AG08395 (cell line): ENCODE results near the gene EAPP.
"Not testable (repeated sequence)": the region's sequence is repeated elsewhere in the genome, so short reads cannot be mapped to it uniquely, and the experiment has no call there.

Experiments used
- DNase-seq: peaks from one replicate; pipeline ENCODE4 v3.0.0; 2012; ENCODE audit warnings: mixed read lengths, low spot score

The EAPP gene, protein sequence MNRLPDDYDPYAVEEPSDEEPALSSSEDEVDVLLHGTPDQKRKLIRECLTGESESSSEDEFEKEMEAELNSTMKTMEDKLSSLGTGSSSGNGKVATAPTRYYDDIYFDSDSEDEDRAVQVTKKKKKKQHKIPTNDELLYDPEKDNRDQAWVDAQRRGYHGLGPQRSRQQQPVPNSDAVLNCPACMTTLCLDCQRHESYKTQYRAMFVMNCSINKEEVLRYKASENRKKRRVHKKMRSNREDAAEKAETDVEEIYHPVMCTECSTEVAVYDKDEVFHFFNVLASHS

DNA sequence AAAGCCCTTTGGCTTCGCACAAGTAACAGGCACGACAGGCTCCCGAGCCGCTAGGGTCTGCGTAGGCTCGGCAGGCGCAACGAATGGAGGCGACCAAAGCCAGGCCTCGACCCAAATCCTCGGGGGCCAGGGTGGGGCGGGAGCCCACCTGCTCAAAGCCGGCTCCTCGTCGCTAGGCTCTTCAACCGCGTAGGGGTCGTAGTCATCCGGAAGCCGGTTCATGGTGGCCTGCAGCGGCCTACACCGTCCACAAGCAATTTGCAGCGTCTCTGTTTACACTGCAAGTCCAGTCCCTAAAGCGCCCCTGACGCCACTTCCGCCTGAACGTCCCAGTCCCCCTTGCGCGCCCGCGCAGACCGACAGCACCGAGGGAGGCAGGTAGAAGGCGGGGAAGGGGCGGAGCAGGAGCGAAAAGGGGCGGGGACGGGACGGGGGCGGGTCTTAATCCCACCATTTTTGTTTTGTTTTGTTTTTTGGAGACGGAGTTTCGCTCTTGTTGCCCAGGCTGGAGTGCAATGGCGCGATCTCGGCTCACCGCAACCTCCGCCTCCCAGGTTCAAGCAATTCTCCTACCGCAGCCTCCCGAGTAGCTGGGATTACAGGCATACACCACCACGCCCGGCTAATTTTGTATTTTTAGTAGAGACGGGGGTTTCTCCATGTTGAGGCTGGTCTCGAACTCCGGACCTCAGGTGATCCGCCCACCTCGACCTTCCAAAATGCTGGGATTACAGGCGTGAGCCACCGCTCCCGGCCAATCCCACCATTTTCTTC, at the start of gene EAPP:
Gene EAPP, minus strand, starts transcription at position 295 of the 774 bp plus-strand sequence. Its CDS starts 73 bp downstream, at position 222.
- DNase-seq = peak; percentile 98

DNA sequence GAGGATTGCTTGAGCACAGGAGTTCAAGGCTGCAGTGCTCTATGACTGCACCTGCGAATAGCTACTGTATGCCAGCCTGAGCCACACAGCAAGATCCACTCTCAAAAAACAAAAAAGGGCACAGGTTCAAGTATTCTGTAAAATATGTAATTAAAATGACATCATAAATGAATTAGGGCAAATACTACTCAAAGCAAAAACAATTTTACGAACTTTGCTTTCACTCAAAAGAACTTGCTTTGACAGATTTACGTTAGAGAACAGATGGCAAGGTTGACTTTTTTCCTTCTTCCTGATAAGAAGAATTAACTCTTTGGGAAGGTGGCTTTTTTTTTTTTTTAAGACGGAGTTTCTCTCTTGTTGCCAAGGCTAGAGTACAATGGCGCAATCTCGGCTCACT, 44.0 kb upstream of the EAPP start:
- no peak for DNase-seq

DNA sequence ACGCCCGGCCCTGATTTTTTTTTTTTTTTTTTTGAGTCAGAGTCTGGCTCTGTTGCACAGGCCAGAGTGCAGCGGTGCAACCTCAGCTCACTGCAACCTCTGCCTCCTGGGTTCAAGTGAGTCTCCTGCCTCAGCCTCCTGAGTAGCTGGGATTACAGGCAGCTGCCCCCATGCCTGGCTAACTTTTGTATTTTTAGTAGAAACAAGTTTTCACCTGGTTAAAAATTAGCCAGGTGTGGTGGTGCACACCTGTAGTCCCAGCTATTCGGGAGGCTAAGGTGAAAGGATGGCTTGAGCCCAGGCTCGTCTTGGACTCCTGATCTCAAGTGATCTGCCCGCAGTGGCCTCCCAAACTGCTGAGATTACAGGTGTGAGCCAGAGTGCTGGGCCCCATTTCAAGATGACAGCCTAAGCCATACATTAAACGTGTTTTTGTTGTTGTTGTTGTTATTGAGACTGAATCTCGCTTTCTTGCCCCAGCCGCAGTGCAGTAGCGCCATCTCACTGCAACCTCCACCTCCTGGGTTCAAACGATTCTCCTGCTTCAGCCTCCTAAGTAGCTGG, 42.7 kb upstream of the EAPP start:
- no peak for DNase-seq

DNA sequence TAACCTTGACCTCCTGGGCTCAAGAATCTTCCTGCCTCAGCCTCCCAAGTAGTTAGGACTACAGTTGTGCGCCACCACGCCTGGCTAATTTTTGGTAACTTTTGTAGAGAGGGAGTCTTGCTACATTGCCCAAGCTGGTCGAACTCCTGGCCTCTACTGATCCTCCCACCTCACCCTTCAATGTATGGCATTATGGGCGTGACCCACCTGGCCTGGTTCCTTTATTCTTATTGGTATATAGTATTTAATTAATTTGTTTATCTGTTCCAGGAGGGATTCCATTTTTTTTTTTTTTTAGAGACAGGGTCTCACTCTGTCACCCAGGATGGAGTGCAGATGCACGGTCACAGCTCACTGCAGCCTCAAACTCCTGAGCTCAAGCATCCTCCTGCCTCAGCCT, 40.9 kb upstream of the EAPP start:
- DNase-seq = no peak

DNA sequence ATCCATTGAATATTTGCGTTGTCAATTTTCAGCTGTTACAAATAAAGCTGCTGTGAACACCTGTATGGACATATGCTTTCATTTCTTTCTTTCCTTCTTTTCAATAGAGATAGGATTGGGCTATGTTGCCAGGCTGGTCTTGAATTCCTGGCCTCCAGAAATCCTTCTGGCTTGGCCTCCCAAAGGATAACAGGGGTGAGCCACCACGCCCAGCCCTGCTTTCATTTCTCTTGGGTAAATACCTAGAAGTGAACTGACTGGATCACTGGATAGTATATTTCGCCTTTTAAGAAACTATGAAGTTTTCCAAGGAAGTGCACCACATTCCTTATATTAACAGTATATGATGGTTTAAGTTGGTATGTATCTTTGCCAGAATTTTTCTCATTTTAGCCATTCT, 32.3 kb upstream of the EAPP start:
- no peak for DNase-seq

DNA sequence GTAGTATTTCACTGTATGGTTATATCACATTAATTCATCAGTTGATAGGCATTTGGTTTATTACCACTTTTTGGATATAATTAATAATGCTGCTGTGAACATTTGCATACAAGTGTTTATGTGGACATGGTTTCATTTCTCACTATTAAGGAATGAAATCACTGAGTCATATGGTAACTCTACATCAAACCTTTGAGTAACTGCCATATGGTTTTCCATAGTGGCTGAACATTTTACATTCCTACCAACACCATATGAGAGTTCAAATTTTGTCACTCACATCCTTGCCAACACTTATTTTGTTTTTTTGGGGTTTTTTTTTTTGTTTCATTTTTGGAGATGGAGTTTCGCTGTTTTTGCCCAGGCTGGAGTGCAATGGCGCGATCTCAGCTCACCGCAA, 30.2 kb upstream of the EAPP start:
- DNase-seq = no peak

DNA sequence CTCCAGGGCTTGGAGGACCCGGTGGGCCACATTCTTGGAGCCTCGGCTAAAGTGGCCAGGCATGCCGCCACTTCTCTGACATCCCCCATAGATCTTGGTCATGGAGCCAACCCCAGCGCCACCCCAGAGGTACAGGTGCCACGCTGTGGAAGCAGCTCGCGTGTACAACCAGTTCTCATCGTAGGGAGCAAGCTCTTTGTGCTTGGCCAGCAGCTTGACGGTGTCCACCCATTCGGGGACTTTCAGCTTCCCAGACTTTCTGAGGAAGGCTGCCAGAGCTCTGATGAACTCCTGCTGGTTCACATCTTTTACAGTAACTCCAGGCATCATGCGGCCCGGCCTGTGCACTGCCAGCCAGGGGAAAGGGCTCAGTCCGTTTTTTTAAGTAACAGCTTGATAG, 29.3 kb upstream of the EAPP start:
- DNase-seq = no peak

DNA sequence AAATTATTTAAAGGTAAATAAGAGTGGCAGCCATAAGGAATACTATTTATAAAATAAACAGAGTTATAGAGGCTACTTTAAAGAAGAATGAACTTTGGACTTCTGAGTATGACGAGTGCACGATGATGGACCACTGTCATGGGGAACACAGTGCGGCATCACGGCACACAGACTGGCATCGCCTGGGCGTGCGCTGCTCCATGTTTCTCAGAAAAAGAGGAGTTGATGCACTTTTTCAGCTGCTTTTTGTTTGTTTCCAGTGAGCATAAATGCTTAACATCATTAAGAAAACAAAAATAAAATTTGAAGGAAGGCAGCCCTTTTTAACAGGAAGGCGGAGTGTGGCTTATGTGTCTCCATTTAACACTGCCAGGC, 23.3 kb upstream of the EAPP start:
- DNase-seq = no peak

DNA sequence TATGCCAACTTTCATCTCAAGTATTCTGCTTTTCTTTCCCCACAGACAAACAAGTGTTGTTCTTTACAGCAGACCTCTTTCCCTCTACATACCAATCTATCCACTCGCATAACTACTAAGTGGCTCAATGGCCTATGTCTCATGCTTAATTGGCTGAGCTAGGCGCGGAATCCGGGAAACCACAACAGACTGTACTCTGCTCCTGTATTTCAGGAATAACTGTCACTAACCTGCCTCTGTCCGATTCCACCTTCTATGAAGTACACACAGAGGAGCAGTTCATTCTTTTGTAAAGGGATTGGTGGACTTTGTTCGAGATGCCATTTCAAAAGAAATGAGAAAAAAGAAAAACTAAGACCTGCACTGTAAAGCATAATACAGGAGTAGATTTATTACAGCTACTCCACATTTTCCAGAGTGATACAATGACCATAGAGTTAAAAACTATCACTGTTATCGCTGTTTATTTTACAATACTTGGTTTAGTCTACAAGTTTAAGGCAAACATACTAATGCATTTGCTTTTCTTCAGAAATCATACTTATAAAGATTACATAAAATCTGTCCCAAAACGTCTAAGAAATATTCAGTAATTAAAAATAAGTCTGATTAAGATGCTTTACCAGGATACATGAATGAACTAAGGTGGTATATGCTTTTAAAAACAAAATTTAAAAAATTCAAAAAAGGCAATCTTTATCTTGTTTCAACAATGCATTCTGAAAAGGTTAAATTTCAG, 22.7 kb upstream of the EAPP start:
- DNase-seq = not testable (repeated sequence)

DNA sequence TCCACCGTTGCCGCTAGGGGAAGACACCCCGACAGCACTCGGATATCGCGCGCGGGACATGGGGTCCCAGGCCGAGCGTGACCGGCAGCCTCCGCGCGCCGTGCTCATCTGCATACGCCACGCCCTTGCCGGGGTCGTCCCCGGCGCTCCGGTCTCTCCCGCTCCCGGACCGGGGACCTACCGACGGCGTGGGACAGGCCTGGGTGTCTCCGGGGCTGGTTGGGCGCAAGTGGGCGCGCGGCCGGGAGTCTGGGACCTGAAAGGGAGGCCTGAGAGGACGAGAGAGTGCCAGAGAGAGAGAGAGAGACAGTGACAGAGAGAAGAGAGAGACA, 17.0 kb upstream of the EAPP start:
- DNase-seq = not testable (repeated sequence)

DNA sequence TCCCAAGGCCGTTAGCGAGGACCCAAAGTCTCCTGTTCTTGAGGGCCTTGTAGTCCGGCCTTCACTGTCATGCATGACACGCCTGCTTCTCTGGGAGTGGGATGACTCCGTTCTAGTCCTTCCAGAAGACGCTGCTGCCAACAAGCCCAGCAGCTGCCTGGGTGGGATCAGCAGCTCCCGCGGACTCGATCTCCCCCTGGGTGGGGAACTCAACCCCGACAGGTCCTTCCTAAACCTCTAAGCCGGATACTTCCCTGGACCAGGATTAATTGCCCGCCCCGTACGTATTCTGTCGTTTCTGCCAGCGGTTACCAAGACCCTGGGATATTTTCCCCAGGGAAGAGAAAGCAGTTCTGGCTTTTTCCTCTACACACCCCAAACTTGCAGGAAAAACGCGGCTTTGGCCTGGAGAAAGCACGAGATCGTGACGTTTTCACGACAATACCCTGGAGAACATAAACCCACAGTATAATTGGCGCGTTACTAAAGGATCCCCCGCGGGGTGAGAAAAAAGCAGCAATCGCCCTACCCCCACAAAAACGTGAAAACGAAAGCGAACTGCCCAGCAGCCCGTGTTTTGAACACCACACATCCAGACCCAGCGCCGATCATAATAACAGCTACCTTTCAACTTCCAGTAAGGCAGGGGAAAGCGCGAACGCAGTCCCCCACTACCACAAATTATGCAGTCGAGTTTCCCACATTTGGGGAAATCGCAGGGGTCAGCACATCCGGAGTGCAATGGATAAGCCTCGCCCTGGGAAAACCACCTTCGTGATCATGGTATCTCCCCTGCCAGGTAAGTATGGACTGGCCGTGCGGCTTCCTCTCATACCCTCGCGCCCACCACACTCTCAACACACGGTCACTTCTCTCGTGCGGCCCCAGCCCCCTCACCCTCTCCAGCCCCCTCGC, 16.3 kb upstream of the EAPP start:
- not testable (repeated sequence) for DNase-seq

DNA sequence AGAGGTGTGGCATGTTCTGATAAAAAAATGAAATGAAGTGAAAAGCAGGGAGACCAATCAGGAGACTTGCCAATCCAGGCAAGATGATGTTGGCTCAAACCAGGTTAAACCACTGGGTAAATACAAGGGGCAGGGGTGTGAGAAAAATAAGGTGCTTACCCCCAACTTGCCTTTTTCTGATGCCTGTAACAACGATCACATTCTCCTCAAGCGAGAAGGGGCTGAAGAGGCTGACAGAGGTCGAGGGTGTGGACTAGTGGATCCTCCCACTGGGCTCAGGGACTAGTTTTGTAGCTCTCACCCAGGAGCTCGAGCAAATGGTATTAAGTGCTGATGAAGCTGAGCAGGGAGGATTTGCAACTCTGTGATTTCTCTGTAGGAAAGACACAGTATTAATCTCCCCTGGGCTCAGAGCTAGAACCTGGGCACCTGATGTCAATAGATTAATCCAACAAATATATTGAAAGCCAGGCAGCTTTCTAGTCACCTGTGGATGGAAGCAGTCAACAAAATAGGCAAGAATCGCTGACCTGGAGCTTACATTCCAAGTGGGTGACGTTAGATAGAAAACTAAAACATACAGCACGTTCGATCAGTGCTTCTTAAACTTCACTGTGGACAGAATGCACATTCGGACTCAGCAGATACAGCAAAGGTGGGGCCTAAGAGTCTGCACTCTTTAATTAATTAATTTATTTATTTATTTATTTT, 15.2 kb upstream of the EAPP start:
- DNase-seq = no peak

DNA sequence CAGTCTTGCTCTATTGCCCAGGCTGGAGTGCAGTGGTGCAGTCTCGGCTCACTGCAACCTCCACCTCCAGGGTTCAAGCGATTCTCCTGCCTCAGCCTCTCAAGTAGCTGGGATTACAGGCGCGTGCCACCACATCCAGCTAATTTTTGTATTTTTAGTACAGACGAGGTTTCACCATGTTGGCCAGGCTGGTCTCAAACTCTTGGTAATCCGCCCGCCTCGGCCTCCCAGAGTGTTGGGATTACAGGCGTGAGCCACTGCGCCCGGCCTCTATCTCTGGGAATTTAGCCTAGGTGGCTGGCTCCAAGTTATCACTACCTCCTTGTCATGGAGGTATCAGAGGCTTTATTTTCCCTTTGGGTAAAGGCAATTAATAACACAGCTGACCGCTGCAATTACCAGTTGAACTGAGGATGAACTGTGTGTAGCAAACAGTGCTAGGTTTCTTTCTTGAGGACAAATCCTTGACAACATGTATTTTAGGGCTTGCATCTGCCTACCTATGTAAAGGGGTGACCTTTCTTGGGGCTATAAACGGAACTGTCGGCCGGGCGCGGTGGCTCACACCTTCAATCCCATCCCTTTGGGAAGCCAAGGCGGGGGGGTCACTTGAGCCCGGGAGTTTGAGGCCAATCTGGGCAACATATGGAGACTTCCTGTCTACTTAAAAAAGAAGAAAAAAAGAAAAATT, 9.9 kb upstream of the EAPP start:
- not testable (repeated sequence) for DNase-seq

DNA sequence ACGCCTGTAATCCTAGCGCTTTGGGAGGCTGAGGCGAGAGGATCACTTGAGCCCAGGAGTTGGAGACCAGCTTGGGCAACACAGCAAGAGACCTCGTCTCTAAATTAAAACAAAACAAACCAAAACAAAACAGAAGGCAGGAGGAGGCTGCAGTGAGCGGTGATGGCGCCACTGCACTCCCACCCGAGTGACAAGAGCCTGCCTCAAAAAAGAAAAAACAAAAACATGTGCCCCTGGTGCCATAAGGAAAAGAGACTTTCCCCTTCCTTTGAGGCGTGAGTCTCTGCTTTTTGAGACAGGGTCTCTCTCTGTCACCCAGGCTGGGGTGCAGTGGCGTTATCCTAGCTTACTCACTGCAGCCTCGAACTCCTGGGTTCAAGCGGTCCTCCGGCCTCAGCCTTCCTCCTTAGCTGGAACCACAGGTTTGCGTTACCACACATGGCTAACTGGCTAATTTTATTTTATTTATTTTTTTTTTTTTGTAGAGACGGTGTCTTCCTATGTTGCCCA, 9.0 kb upstream of the EAPP start:
- no peak for DNase-seq

DNA sequence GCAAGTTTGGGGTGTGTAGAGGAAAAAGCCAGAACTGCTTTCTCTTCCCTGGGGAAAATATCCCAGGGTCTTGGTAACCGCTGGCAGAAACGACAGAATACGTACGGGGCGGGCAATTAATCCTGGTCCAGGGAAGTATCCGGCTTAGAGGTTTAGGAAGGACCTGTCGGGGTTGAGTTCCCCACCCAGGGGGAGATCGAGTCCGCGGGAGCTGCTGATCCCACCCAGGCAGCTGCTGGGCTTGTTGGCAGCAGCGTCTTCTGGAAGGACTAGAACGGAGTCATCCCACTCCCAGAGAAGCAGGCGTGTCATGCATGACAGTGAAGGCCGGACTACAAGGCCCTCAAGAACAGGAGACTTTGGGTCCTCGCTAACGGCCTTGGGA, 7.6 kb upstream of the EAPP start:
- not testable (repeated sequence) for DNase-seq

DNA sequence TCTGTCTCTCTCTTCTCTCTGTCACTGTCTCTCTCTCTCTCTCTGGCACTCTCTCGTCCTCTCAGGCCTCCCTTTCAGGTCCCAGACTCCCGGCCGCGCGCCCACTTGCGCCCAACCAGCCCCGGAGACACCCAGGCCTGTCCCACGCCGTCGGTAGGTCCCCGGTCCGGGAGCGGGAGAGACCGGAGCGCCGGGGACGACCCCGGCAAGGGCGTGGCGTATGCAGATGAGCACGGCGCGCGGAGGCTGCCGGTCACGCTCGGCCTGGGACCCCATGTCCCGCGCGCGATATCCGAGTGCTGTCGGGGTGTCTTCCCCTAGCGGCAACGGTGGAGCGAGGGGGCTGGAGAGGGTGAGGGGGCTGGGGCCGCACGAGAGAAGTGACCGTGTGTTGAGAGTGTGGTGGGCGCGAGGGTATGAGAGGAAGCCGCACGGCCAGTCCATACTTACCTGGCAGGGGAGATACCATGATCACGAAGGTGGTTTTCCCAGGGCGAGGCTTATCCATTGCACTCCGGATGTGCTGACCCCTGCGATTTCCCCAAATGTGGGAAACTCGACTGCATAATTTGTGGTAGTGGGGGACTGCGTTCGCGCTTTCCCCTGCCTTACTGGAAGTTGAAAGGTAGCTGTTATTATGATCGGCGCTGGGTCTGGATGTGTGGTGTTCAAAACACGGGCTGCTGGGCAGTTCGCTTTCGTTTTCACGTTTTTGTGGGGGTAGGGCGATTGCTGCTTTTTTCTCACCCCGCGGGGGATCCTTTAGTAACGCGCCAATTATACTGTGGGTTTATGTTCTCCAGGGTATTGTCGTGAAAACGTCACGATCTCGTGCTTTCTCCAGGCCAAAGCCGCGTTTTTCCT, 7.0 kb upstream of the EAPP start:
- DNase-seq = not testable (repeated sequence)

DNA sequence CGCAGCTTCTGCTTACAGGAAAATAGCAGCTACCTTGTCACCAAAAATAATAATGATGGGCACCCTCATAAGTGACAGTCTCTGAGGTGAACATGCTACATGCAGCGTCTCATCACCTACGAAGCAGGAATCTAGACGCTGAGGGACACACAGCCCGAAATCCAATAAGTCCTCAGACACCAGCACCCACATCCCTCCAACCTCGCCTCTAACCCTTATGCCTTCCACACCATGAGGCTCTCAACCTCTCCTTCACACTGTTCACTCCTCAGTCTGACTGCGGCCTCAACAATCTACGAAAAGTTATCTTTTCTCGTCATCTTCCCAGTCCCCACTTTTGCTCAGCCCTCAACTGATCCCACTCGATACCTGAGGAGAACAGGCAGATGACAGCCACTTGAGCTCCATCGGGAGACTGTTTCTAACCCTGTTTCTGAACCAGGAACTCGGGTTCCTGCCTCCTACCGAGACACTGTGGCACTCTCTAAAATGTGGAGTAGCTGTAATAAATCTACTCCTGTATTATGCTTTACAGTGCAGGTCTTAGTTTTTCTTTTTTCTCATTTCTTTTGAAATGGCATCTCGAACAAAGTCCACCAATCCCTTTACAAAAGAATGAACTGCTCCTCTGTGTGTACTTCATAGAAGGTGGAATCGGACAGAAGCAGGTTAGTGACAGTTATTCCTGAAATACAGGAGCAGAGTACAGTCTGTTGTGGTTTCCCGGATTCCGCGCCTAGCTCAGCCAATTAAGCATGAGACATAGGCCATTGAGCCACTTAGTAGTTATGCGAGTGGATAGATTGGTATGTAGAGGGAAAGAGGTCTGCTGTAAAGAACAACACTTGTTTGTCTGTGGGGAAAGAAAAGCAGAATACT, 919 bp upstream of the EAPP start:
- DNase-seq = not testable (repeated sequence)

DNA sequence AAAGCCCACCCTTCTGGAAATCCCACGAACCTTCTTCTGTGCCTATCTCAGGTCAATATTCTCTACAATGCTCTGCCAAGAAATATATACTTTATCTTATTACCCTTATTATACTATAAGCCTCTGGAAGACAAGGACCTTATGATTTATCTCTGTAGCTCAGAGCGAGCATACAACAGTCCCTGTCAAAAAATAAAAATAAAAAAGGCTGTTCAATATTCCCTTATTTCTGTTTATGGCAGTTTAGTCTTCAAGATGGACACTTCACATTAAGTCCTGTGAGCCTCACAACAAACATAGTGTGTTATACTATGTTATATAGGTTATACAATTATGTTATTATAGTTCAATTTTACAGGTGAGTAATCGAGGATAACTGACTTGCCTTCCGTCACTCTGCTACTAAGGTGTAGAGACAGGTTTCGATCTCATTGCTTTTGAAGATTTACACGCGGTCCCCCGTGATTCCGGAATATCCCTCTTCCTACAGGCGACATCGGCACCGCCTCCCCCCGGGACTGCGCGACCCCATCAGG, 562 bp downstream of the EAPP start:
- no peak for DNase-seq
